GM21381 (cell line): ENCODE measurements around the gene ITIH6.
"Not testable (repeated sequence)": the region's sequence is repeated elsewhere in the genome, so short reads cannot be mapped to it uniquely, and the experiment has no call there.

Source experiments
- ATAC-seq: cut with Tn5 transposase; IDR thresholded peaks from one replicate; pipeline ENCODE4 v1.9.1; 2021; ENCODE audit warnings: mild to moderate bottlenecking, moderate library complexity; ENCODE audit not compliant: unreplicated experiment

ITIH6 gene

DNA sequence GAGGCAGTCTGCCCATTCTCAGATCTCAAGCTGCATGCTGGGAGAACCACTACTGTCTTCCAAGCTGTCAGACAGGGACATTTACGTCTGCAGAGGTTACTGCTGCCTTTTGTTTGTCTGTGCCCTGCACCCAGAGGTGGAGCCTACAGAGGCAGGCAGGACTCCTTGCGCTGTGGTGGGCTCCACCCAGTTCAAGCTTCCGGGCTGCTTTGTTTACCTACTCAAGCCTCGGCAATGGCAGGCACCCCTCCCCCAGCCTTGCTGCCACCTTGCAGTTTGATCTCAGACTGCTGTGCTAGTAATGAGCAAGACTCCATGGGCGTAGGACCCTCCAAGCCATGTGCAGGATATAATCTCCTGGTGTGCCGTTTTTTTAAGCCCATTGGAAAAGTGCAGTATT lies 59.5 kb downstream of the ITIH6 start:
- ATAC-seq, result not testable (repeated sequence)

DNA sequence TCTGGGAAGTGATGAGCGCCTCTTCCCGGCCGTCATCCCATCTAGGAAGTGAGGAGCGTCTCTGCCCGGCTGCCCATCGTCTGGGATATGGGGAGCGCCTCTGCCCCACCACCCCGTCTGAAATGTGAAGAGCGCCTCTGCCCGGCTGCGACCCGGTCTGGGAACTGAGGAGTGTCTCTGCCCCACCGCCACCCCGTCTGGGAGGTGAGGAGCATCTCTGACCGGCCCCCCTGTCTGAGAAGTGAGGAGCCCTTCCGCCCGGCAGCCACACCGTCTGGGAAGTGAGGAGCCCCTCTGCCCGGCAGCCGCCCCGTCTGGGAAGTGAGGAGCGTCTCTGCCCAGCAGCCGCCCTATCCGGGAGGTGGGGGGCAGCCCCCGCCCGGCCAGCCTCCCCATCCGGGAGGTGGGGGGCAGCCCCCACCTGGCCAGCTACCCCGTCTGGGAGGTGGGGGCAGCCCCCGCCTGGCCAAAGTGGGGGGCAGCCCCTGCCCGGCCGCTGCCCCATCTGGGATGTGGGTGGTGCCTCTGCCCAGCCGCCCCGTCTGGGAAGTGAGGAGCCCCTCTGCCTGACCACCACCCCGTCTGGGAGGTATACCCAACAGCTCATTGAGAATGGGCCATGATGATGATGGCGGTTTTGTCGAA lies 61.6 kb downstream of the ITIH6 start:
- ATAC-seq, result not testable (repeated sequence)

DNA sequence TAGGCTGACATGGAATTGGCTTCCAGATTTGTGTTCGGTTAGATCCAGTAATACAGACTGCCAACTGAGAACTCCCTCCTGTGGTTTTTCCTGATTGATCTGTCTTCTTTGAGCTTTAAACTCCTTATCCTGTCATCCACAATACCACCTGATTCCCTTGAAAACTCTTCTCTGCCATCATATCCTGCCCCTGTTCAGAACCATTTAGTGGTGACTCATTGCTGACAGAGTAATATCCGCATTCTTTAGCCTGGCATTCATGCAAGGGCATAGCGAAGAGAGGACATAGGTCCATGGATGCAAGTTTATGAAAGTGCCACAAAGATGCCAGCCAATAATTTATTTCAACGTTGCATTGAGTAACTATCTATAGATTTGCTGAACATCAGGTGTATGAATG lies 76.6 kb downstream of the ITIH6 start:
- no peak for ATAC-seq

DNA sequence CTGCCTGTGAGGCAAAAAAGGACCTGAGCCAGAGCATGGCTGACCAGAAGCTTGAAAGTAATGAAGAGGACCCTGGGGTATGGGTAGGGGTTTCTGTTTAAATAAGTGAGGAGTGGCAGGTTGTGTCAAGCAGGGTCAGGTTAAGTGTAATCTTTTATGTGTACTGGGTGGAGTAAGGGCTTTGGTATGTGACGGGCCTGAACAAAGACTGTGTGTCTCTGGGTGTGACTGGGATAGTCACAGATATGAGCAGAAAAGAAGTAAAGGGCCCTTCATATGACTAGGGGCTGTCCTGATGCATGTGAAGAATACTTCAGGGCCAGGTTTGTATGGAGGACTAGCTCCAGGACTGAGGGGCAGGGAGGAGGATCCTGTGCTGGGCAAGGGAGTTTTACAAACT lies 82.4 kb downstream of the ITIH6 start:
- ATAC-seq, result no peak

DNA sequence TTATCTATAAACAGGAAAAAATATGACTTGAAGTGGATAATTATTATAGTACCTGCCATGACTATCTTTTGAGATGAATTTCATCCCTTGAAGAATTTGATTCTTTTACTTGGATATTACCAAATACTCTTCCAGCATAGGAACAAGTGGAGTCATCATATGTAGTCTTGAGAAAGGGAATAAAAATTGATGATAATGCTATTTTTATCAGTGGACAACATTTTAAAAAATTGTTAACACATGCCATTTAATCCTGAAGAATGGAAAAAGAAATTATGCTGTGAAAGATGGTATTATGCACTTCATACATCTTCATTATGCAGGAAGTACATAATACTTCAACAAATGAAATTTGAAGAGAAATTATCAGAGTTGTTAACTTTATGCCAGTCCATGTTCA lies 83.6 kb downstream of the ITIH6 start:
- ATAC-seq, result no peak

DNA sequence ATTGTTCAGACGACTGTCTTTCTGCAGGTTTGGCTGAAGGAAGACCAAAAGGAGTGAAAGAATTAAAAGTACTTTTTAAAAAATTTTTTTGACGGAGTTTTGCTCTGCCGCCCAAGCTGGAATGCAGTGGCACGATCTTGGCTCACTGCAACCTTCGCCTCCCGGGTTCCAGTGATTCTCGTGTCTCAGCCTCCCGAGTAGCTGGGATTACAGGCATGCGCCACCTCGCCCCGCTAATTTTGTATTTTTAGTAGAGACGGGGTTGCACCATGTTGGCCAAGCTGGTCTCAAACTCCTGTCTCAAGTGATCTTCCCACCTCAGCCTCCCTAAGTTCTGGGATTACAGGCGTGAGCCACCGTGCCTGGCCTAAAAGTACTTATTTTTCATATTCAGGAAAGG lies 86.3 kb downstream of the ITIH6 start:
- no peak for ATAC-seq

DNA sequence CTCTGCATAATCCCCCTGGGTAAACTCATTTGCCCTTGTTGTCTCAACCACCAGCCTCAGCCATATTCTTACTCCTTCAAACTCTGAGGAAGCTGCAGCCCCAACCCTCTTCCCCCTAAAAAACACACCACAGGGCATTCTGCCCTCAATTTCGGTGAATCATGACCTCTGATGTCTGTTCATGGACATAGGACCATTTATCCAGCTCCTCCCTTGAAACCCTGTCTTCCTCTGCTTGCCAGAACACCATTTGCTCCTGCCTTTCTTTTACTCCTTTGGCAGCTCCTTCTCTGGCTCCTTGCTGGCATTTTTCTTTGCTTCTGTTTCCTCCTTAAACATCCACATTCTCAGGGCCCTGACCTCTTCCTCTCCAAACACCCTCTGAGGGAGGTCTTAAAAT lies 87.1 kb downstream of the ITIH6 start:
- ATAC-seq, result no peak

DNA sequence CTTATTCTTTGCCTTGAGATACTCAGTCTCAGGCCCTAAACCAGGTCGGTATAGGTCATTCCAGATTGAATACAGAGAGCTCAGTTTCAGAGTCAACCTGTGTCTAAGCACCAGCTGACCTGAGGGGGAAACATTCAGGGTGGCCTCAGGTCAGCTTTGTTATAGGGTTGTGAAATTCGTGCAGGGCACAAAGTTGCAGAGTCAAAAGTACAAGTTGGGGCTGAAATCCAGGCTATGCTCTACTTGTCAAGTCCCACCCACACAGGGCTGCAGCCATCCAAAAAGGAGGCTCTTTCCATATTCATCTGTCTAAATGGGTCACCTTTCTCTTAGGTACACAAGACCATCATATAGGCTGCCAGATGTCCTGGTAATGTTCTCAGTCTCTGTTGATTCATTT lies 89.7 kb downstream of the ITIH6 start:
- no peak for ATAC-seq
